Fibroblast of the conjunctiva (primary cell): Measurements from ENCODE around the gene NSRP1.
"Not testable (repeated sequence)": the region's sequence is repeated elsewhere in the genome, so short reads cannot be mapped to it uniquely, and the experiment has no call there.

Experiments used
- DNase-seq: peaks from one replicate; pipeline ENCODE4 v3.0.0-alpha.2; 2010; ENCODE audit warnings: low read depth

The NSRP1 gene

GRCh38 chr17:30124273-30124796 is 7.7 kb downstream of the NSRP1 start:
- DNase-seq, result no peak

GRCh38 chr17:30130121-30130520 is 13.5 kb downstream of the NSRP1 start:
- DNase-seq, result no peak

GRCh38 chr17:30132615-30133014 is 16.0 kb downstream of the NSRP1 start:
- DNase-seq, result no peak

- DNase-seq, result no peak
Measured at GRCh38 chr17:30133197-30133596, 16.6 kb downstream of the NSRP1 start.

- DNase-seq, result no peak
Measured at GRCh38 chr17:30134551-30134950, 17.9 kb downstream of the NSRP1 start.

GRCh38 chr17:30137158-30137557 is 20.5 kb downstream of the NSRP1 start:
- no peak for DNase-seq

- DNase-seq, result not testable (repeated sequence)
Measured at GRCh38 chr17:30147860-30148259, 31.2 kb downstream of the NSRP1 start.

- DNase-seq, result no peak
Measured at GRCh38 chr17:30148376-30148775, 31.8 kb downstream of the NSRP1 start.

GRCh38 chr17:30151471-30151870 is 34.9 kb downstream of the NSRP1 start:
- no peak for DNase-seq

- no peak for DNase-seq
Measured at GRCh38 chr17:30153463-30153862, 36.8 kb downstream of the NSRP1 start.

GRCh38 chr17:30155389-30155788 is 38.8 kb downstream of the NSRP1 start:
- DNase-seq, result no peak

- no peak for DNase-seq
Measured at GRCh38 chr17:30158896-30159625, 42.4 kb downstream of the NSRP1 start.

- no peak for DNase-seq
Measured at GRCh38 chr17:30160419-30161172, 44.0 kb downstream of the NSRP1 start.

GRCh38 chr17:30161601-30162000 is 45.0 kb downstream of the NSRP1 start:
- DNase-seq, result no peak

- DNase-seq, result no peak
Measured at GRCh38 chr17:30164531-30164930, 47.9 kb downstream of the NSRP1 start.

- no peak for DNase-seq
Measured at GRCh38 chr17:30165147-30165546, 48.5 kb downstream of the NSRP1 start.

- DNase-seq, result no peak
Measured at GRCh38 chr17:30165960-30166359, 49.3 kb downstream of the NSRP1 start.

- no peak for DNase-seq
Measured at GRCh38 chr17:30170415-30170987, 53.9 kb downstream of the NSRP1 start.

GRCh38 chr17:30172560-30172959 is 55.9 kb downstream of the NSRP1 start:
- no peak for DNase-seq

GRCh38 chr17:30173649-30174048 is 57.0 kb downstream of the NSRP1 start:
- no peak for DNase-seq

GRCh38 chr17:30174556-30174955 is 57.9 kb downstream of the NSRP1 start:
- no peak for DNase-seq

- DNase-seq, result no peak
Measured at GRCh38 chr17:30176855-30177254, 60.2 kb downstream of the NSRP1 start.

- no peak for DNase-seq
Measured at GRCh38 chr17:30186761-30187160, 70.1 kb downstream of the NSRP1 start.
